HL-60 (cell line): ENCODE measurements around the gene RNF152.

Source experiments
- DNase-seq, 2 experiments: peaks; one replicate each; pipeline ENCODE4 v3.0.0-alpha.2; 2010 to 2020; ENCODE audit warnings: low read depth in 1 of 2, low spot score in 1 of 2
- H3K27ac ChIP-seq: fragments of 250-450 bp; sonication (Bioruptor Pico); replicated peaks from 2 replicates; pipeline ENCODE4 v1.5.1; 2020; ENCODE audit warnings: mild to moderate bottlenecking, moderate library complexity
- H3K27me3 ChIP-seq: fragments of 250-450 bp; sonication (Bioruptor Pico); 2 replicates; pipeline ENCODE4 v1.5.1; 2021; ENCODE audit warnings: mild to moderate bottlenecking, moderate library complexity; ENCODE audit not compliant: insufficient read depth, poor library complexity, severe bottlenecking
- H3K4me3 ChIP-seq: replicated peaks from 2 replicates; pipeline ENCODE4 v1.5.1; 2011; ENCODE audit warnings: mild to moderate bottlenecking, control low read depth, low read length; ENCODE audit not compliant: insufficient read depth
- GABPA ChIP-seq: IDR thresholded peaks from 2 replicates; pipeline ENCODE4 v1.6.1; 2012; ENCODE audit warnings: low read depth
- POLR2AphosphoS5 ChIP-seq: IDR thresholded peaks from 2 replicates; pipeline ENCODE4 v1.6.1; 2012; ENCODE audit warnings: low read depth
- SPI1 ChIP-seq: IDR thresholded peaks from 2 replicates; pipeline ENCODE4 v1.6.1; 2012; ENCODE audit warnings: low read depth, mild to moderate bottlenecking, borderline replicate concordance
- TF ChIP-seq, protein P1 (sequence below): IDR thresholded peaks from 2 replicates; pipeline ENCODE4 v1.6.1; 2012; ENCODE audit warnings: low read depth; ENCODE audit not compliant: insufficient replicate concordance
- TF ChIP-seq, protein P2 (sequence below): IDR thresholded peaks from one replicate; pipeline ENCODE4 v1.5.1; 2011; ENCODE audit warnings: low read length, control low read depth, inconsistent platforms; ENCODE audit not compliant: insufficient read depth

Gene RNF152

DNA sequence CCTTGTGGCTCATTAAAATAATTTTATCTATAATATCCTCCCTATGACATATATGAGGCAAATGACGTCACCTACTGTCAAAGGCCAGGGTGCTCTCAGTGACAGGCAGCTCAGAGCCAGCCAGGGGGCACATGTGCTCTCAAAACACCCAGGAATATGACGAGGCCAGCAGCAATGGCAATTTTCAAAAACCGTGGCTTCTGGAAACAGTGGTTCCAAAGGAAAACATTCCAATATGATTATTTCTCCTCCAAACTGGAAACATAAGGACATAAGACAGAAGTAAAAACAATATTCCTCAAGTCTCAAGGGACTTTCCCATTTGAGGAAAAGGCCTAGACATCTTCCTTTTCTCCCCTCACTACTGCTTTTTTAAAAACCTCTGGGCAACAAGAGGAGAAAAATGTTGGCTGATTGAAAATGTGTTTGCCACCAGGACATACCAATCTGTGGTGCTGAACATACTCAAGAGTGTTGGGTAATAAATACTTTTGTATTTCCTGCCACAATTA, 40.8 kb downstream of the RNF152 start:
- DNase-seq = no peak
- Histone ChIP-seq H3K27ac (no peak overlapping the region), H3K4me3 (no peak overlapping the region), H3K27me3 (peaks cover 6% of the 10 kb centered on the region)
- TF ChIP-seq, protein P1, sequence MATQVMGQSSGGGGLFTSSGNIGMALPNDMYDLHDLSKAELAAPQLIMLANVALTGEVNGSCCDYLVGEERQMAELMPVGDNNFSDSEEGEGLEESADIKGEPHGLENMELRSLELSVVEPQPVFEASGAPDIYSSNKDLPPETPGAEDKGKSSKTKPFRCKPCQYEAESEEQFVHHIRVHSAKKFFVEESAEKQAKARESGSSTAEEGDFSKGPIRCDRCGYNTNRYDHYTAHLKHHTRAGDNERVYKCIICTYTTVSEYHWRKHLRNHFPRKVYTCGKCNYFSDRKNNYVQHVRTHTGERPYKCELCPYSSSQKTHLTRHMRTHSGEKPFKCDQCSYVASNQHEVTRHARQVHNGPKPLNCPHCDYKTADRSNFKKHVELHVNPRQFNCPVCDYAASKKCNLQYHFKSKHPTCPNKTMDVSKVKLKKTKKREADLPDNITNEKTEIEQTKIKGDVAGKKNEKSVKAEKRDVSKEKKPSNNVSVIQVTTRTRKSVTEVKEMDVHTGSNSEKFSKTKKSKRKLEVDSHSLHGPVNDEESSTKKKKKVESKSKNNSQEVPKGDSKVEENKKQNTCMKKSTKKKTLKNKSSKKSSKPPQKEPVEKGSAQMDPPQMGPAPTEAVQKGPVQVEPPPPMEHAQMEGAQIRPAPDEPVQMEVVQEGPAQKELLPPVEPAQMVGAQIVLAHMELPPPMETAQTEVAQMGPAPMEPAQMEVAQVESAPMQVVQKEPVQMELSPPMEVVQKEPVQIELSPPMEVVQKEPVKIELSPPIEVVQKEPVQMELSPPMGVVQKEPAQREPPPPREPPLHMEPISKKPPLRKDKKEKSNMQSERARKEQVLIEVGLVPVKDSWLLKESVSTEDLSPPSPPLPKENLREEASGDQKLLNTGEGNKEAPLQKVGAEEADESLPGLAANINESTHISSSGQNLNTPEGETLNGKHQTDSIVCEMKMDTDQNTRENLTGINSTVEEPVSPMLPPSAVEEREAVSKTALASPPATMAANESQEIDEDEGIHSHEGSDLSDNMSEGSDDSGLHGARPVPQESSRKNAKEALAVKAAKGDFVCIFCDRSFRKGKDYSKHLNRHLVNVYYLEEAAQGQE = no peak
- TF ChIP-seq GABPA (no peak), POLR2AphosphoS5 (no peak), SPI1 (no peak)
- TF ChIP-seq, protein P2, sequence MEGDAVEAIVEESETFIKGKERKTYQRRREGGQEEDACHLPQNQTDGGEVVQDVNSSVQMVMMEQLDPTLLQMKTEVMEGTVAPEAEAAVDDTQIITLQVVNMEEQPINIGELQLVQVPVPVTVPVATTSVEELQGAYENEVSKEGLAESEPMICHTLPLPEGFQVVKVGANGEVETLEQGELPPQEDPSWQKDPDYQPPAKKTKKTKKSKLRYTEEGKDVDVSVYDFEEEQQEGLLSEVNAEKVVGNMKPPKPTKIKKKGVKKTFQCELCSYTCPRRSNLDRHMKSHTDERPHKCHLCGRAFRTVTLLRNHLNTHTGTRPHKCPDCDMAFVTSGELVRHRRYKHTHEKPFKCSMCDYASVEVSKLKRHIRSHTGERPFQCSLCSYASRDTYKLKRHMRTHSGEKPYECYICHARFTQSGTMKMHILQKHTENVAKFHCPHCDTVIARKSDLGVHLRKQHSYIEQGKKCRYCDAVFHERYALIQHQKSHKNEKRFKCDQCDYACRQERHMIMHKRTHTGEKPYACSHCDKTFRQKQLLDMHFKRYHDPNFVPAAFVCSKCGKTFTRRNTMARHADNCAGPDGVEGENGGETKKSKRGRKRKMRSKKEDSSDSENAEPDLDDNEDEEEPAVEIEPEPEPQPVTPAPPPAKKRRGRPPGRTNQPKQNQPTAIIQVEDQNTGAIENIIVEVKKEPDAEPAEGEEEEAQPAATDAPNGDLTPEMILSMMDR = no peak

DNA sequence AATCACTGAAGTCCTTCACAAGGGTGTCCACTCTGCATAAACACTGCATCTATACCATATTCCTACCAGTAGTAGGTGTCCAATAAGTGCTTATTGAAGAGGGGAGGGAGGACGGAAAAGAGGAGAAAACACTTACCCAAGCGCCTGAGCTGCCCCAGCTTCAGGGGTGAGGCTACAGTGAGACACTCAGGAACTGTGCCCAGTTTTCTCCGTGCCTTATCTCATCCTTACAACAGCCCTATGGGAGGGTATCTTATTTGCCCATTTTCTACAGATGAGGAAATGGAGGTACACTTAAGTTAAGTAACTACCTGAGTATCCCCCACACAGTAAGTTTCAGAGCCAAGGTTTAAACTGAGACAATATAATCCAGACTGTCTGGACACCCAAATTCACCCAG, 41.5 kb downstream of the RNF152 start:
- peaks cover 6% of the 10 kb centered on the region for H3K27me3 ChIP-seq
- no peak for DNase-seq
- H3K27ac ChIP-seq = no peak overlapping the region
- no peak overlapping the region for H3K4me3 ChIP-seq
- no peak for TF ChIP-seq SPI1
- TF ChIP-seq, protein P1 = no peak
- TF ChIP-seq, protein P2 = no peak
- no peak for TF ChIP-seq POLR2AphosphoS5
- no peak for TF ChIP-seq GABPA

DNA sequence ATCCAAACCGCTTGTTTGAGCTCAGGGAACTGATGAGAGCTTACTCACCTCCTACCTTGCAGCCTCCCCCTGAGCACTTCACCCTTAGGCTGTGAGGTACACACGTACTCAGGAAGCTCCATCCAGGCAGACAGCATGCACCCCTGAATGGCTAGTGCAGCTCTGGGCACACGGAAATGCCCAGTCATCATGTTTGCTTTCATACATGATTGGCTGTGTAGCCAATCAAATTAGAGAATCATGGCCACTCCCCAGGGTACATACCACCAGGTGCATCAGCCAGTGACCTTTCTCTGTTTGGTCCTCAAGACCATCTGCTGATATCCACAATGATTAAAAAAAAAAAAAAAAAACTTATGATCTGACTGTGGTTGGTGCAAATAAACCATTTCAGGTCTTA, 42.1 kb downstream of the RNF152 start:
- no peak overlapping the region for H3K27ac ChIP-seq
- DNase-seq = no peak
- H3K27me3 ChIP-seq = peaks cover 6% of the 10 kb centered on the region
- H3K4me3 ChIP-seq = no peak overlapping the region
- no peak for TF ChIP-seq GABPA
- TF ChIP-seq SPI1 = no peak
- no peak for TF ChIP-seq POLR2AphosphoS5
- TF ChIP-seq, protein P1 = no peak
- TF ChIP-seq, protein P2 = no peak
